ENCODE measurements around the gene CAPN2. TPM values are rescaled to one million over a fixed set of nuclear protein-coding genes. Genes with fewer than 3 reads are reported as not detected.
A peak's percentile ranks its signal among the peaks of the same experiment; 100 is the strongest.

CAPN2 gene
- total RNA-seq, 1 donor from 2014 or later = 391 TPM

GRCh38 chr1:223776075-223776814 is 63.9 kb downstream of the CAPN2 start:
- peaks cover 57% of the 10 kb centered on the region for H3K36me3 ChIP-seq (ENCODE audit: insufficient read depth, low read length)
- no peaks in the 10 kb centered on the region for H3K27me3 Mint-ChIP-seq (ENCODE audit: low read depth, unreplicated experiment)

DNA sequence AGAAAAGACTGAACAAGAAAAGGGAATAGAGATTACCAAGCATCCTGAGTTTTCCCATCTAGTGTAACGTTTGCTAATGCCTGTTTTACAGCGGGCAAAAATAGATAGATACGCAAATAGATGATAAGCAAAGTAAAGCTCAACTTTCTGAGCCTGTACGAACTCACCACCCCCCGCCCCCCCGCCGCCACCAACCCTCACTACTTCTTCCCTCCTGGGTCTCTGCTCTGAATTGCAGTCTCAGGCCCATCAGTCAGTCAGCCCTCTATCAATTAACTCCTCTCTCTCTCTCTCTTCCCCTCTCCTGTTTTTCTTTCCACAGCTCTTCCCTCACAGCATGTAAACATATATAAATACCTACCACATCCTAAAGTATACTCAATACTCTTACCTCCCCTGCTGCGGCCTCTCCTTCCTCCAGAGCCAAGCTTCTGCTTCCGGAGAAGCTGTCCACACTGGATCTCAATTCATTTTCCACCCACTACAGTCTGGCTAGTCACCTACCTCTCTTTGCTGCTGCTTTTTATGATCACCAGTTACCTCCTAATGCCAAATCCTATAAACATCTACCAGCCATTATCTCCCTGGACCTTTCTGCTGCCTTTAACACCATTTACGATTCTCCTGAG is 64.6 kb downstream of the CAPN2 start:
- DNase-seq (ENCODE audit: low read depth) (no peak), FAIRE-seq (no peak)
- no peaks in the 10 kb centered on the region for H3K27me3 ChIP-seq (ENCODE audit: insufficient read depth, low read length)
- Mint-ChIP-seq H3K27me3 (ENCODE audit: low read depth, unreplicated experiment) (no peaks in the 10 kb centered on the region), H3K4me3 (ENCODE audit: unreplicated experiment) (peak overlapping the region; percentile 43), H3K4me1 (ENCODE audit: low read depth, unreplicated experiment) (peaks cover 49% of the 10 kb centered on the region), H3K9me3 (ENCODE audit: unreplicated experiment) (no peaks in the 10 kb centered on the region), H3K36me3 (ENCODE audit: low read depth, unreplicated experiment) (peaks cover 12% of the 10 kb centered on the region), H3K27ac (ENCODE audit: unreplicated experiment) (peak overlapping the region; percentile 83)
- no peak overlapping the region for H3K4me2 ChIP-seq (ENCODE audit: low read length)
- H3K36me3 ChIP-seq (ENCODE audit: insufficient read depth, low read length) = peaks cover 53% of the 10 kb centered on the region
- no peaks in the 10 kb centered on the region for H4K20me1 ChIP-seq (ENCODE audit: insufficient read depth, low read length)
- H3K4me3 ChIP-seq (ENCODE audit: insufficient read depth, low read depth, low read length) = no peak overlapping the region
- no peaks in the 10 kb centered on the region for H3K9me3 ChIP-seq (ENCODE audit: insufficient read depth, low read depth, low read length)
- TF ChIP-seq EZH2 (IDR thresholded peaks at IDR 0.05; ENCODE audit: insufficient read depth, low read length) (no peak), CTCF (IDR thresholded peaks at IDR 0.05; ENCODE audit: insufficient read depth, low read depth, low read length) (no peak)
- H3K79me2 ChIP-seq (ENCODE audit: insufficient read depth, low read length) = no peaks in the 10 kb centered on the region
- H3K27ac ChIP-seq (ENCODE audit: low read depth, low read length) = peak overlapping the region; percentile 81
- H2AFZ ChIP-seq (ENCODE audit: low read depth, low read length) = no peak overlapping the region
- peaks cover 36% of the 10 kb centered on the region for H3K4me1 ChIP-seq (ENCODE audit: insufficient read depth, low read length)
- no peak overlapping the region for H3K9ac ChIP-seq (ENCODE audit: low read length)

More at GRCh38 chr1:223776075-223776814, 63.9 kb downstream of the CAPN2 start:
- H3K27ac Mint-ChIP-seq (ENCODE audit: unreplicated experiment) = peak overlapping the region; percentile 83
- H3K9ac ChIP-seq (ENCODE audit: low read length) = peak overlapping the region; percentile 35
- H3K27me3 ChIP-seq (ENCODE audit: insufficient read depth, low read length) = no peaks in the 10 kb centered on the region
- H3K36me3 Mint-ChIP-seq (ENCODE audit: low read depth, unreplicated experiment) = peaks cover 12% of the 10 kb centered on the region
- peak overlapping the region; percentile 30 for H3K4me3 Mint-ChIP-seq (ENCODE audit: unreplicated experiment)
- no peak overlapping the region for H3K4me3 ChIP-seq (ENCODE audit: insufficient read depth, low read depth, low read length)
- H3K4me1 Mint-ChIP-seq (ENCODE audit: low read depth, unreplicated experiment) = peaks cover 53% of the 10 kb centered on the region
- H3K79me2 ChIP-seq (ENCODE audit: insufficient read depth, low read length) = no peaks in the 10 kb centered on the region
- no peak overlapping the region for H2AFZ ChIP-seq (ENCODE audit: low read depth, low read length)
- peaks cover 42% of the 10 kb centered on the region for H3K4me1 ChIP-seq (ENCODE audit: insufficient read depth, low read length)
- H3K9me3 ChIP-seq (ENCODE audit: insufficient read depth, low read depth, low read length) = no peaks in the 10 kb centered on the region
- DNase-seq (ENCODE audit: low read depth) (peak; percentile 94), FAIRE-seq (no peak)
- peak overlapping the region; percentile 49 for H3K4me2 ChIP-seq (ENCODE audit: low read length)
- TF ChIP-seq CTCF (IDR thresholded peaks at IDR 0.05; ENCODE audit: insufficient read depth, low read depth, low read length) (no peak), EZH2 (IDR thresholded peaks at IDR 0.05; ENCODE audit: insufficient read depth, low read length) (no peak)
- H4K20me1 ChIP-seq (ENCODE audit: insufficient read depth, low read length) = no peaks in the 10 kb centered on the region
- H3K27ac ChIP-seq (ENCODE audit: low read depth, low read length) = peak overlapping the region; percentile 81
- H3K9me3 Mint-ChIP-seq (ENCODE audit: unreplicated experiment) = no peaks in the 10 kb centered on the region

DNA sequence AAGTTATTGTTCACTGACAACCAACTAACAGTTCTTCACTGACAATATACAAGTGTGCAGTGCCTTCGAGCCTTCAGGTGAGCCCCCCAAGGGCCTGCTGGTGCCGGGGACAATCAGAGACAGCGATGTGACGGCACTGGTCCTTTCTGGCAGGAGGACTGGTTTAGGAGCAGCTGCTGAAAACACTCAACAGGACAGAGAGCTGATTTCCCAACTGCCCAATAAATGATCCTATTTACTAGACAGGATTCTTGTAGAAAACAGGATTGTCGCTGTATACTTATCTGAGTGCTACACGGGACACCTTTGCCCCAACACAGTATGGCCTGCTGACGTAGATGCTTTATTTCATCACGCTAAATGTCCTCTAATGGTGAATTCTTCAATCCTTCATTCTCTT is 68.0 kb downstream of the CAPN2 start:
- Histone ChIP-seq H3K79me2 (ENCODE audit: insufficient read depth, low read length) (no peaks in the 10 kb centered on the region), H2AFZ (ENCODE audit: low read depth, low read length) (no peak overlapping the region), H3K4me3 (ENCODE audit: insufficient read depth, low read depth, low read length) (no peak overlapping the region), H3K4me1 (ENCODE audit: insufficient read depth, low read length) (peaks cover 13% of the 10 kb centered on the region), H3K9me3 (ENCODE audit: insufficient read depth, low read depth, low read length) (no peaks in the 10 kb centered on the region), H3K9ac (ENCODE audit: low read length) (no peak overlapping the region), H3K27me3 (ENCODE audit: insufficient read depth, low read length) (no peaks in the 10 kb centered on the region), H4K20me1 (ENCODE audit: insufficient read depth, low read length) (no peaks in the 10 kb centered on the region), H3K27ac (ENCODE audit: low read depth, low read length) (no peak overlapping the region), H3K4me2 (ENCODE audit: low read length) (no peak overlapping the region), H3K36me3 (ENCODE audit: insufficient read depth, low read length) (peaks cover 41% of the 10 kb centered on the region)
- TF ChIP-seq EZH2 (IDR thresholded peaks at IDR 0.05; ENCODE audit: insufficient read depth, low read length) = no peak
- no peak for TF ChIP-seq CTCF (IDR thresholded peaks at IDR 0.05; ENCODE audit: insufficient read depth, low read depth, low read length)
- H3K4me1 Mint-ChIP-seq (ENCODE audit: low read depth, unreplicated experiment) = peaks cover 25% of the 10 kb centered on the region
- H3K27ac Mint-ChIP-seq (ENCODE audit: unreplicated experiment) = no peak overlapping the region
- no peak for DNase-seq (ENCODE audit: low read depth)
- no peaks in the 10 kb centered on the region for H3K27me3 Mint-ChIP-seq (ENCODE audit: low read depth, unreplicated experiment)
- H3K36me3 Mint-ChIP-seq (ENCODE audit: low read depth, unreplicated experiment) = peaks cover 5% of the 10 kb centered on the region
- FAIRE-seq = no peak
- no peaks in the 10 kb centered on the region for H3K9me3 Mint-ChIP-seq (ENCODE audit: unreplicated experiment)
- no peak overlapping the region for H3K4me3 Mint-ChIP-seq (ENCODE audit: unreplicated experiment)

Data from astrocyte (in vitro differentiated cells and primary cell).